Ishikawa (cell line): ENCODE data around the gene CTDP1.

Source experiments
- CEBPB ChIP-seq: IDR thresholded peaks from 2 replicates; pipeline ENCODE4 v1.6.1; 2012
- CREB1 ChIP-seq: IDR thresholded peaks from 2 replicates; pipeline ENCODE4 v1.6.1; 2012; ENCODE audit warnings: low read depth
- EGR1 ChIP-seq: IDR thresholded peaks from 2 replicates; pipeline ENCODE4 v1.6.1; 2012
- EP300 ChIP-seq: IDR thresholded peaks from 2 replicates; pipeline ENCODE4 v1.6.1; 2012; ENCODE audit warnings: borderline replicate concordance
- FOXM1 ChIP-seq: IDR thresholded peaks from 2 replicates; pipeline ENCODE4 v1.6.1; 2012; ENCODE audit warnings: low read depth, borderline replicate concordance
- MAX ChIP-seq: IDR thresholded peaks from 2 replicates; pipeline ENCODE4 v1.6.1; 2012
- NFIC ChIP-seq: IDR thresholded peaks from 2 replicates; pipeline ENCODE4 v1.6.1; 2012
- RAD21 ChIP-seq: IDR thresholded peaks from 2 replicates; pipeline ENCODE4 v1.6.1; 2012; ENCODE audit warnings: low read depth
- REST ChIP-seq: IDR thresholded peaks from 2 replicates; pipeline ENCODE4 v1.6.1; 2012; ENCODE audit warnings: low read depth, mild to moderate bottlenecking
- TAF1 ChIP-seq: IDR thresholded peaks from 2 replicates; pipeline ENCODE4 v1.6.1; 2012; ENCODE audit warnings: low read depth, mild to moderate bottlenecking
- TCF12 ChIP-seq: IDR thresholded peaks from 2 replicates; pipeline ENCODE4 v1.6.1; 2012; ENCODE audit warnings: low read depth
- TEAD4 ChIP-seq: IDR thresholded peaks from 2 replicates; pipeline ENCODE4 v1.6.1; 2012
- USF1 ChIP-seq: IDR thresholded peaks from 2 replicates; pipeline ENCODE4 v1.6.1; 2012
- YY1 ChIP-seq: IDR thresholded peaks from 2 replicates; pipeline ENCODE4 v1.6.1; 2012; ENCODE audit warnings: low read depth
- ZBTB7A ChIP-seq: IDR thresholded peaks from 2 replicates; pipeline ENCODE4 v1.6.1; 2012; ENCODE audit warnings: low read depth

CTDP1 gene

GRCh38 chr18:79801217-79801616 lies 121.6 kb downstream of the CTDP1 start:
- TF ChIP-seq YY1 (no peak), TEAD4 (no peak), CREB1 (no peak), ZBTB7A (no peak), CEBPB (no peak), TCF12 (no peak), USF1 (no peak), RAD21 (no peak), EGR1 (no peak), REST (no peak), MAX (no peak), EP300 (no peak), TAF1 (no peak)

- no peak for TF ChIP-seq EGR1
- TF ChIP-seq YY1: no peak
- TF ChIP-seq TCF12: no peak
Observed at GRCh38 chr18:79801641-79802040, 122.0 kb downstream of the CTDP1 start.

GRCh38 chr18:79802298-79802697 lies 122.7 kb downstream of the CTDP1 start:
- TF ChIP-seq ZBTB7A: no peak
- no peak for TF ChIP-seq NFIC
- TF ChIP-seq USF1: no peak
- no peak for TF ChIP-seq MAX
- TF ChIP-seq TAF1: no peak
- no peak for TF ChIP-seq TCF12
- TF ChIP-seq YY1: no peak
- no peak for TF ChIP-seq CEBPB
- TF ChIP-seq RAD21: no peak
- no peak for TF ChIP-seq FOXM1
- TF ChIP-seq CREB1: no peak
- no peak for TF ChIP-seq TEAD4

- no peak for TF ChIP-seq ZBTB7A
- no peak for TF ChIP-seq TCF12
- no peak for TF ChIP-seq RAD21
- TF ChIP-seq YY1: no peak
- no peak for TF ChIP-seq CEBPB
- TF ChIP-seq NFIC: no peak
- no peak for TF ChIP-seq FOXM1
- no peak for TF ChIP-seq MAX
- TF ChIP-seq TAF1: no peak
- TF ChIP-seq EP300: no peak
- no peak for TF ChIP-seq USF1
- TF ChIP-seq EGR1: no peak
- TF ChIP-seq CREB1: no peak
- TF ChIP-seq TEAD4: no peak
- TF ChIP-seq REST: no peak
Observed at GRCh38 chr18:79803611-79804051, 124.0 kb downstream of the CTDP1 start.
